Tibial nerve (tissue), 3 donors: Measurements from ENCODE around the gene PLCB4.

Source experiments
- POLR2A ChIP-seq, 2 donors: fragments of 450-650 bp; IDR thresholded peaks; one replicate each; pipeline ENCODE4 v1.6.1; 2017; ENCODE audit warnings: antibody characterized with exemption in 2 of 2, mild to moderate bottlenecking in 2 of 2, moderate library complexity in 2 of 2
- TF ChIP-seq, protein P1 (sequence below), 5 experiments: fragments of 200-600 bp in 3 of 5; fragments of 450-650 bp in 2 of 5; sonication (generic) in 3 of 5; IDR thresholded peaks; one replicate each; pipeline ENCODE4 v1.5.1; 2016 to 2019; ENCODE audit warnings: antibody characterized with exemption in 5 of 5, mild to moderate bottlenecking in 3 of 5, moderate library complexity in 2 of 5

DNA sequence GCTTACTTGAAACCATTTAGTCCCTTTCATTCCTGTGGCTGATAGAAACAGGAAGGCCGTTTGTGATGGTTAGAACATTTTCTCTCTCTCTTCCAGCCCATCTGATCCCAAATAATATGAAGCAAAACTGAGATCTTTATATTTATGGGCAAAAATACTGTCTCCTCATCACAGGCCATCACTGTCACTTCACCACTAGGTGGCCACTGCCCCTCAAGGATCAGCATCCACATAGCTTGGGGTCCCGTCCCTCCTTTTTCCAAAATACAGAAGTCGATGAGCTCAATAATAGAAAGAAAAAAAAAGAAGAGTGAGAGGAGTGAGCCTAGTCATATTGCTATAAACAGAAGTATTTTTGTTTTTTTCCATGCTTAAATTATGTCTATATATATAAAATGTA lies 399.1 kb downstream of the PLCB4 start:
- TF ChIP-seq, protein P1, sequence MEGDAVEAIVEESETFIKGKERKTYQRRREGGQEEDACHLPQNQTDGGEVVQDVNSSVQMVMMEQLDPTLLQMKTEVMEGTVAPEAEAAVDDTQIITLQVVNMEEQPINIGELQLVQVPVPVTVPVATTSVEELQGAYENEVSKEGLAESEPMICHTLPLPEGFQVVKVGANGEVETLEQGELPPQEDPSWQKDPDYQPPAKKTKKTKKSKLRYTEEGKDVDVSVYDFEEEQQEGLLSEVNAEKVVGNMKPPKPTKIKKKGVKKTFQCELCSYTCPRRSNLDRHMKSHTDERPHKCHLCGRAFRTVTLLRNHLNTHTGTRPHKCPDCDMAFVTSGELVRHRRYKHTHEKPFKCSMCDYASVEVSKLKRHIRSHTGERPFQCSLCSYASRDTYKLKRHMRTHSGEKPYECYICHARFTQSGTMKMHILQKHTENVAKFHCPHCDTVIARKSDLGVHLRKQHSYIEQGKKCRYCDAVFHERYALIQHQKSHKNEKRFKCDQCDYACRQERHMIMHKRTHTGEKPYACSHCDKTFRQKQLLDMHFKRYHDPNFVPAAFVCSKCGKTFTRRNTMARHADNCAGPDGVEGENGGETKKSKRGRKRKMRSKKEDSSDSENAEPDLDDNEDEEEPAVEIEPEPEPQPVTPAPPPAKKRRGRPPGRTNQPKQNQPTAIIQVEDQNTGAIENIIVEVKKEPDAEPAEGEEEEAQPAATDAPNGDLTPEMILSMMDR (IDR thresholded peaks at IDR 0.05) = peak; percentile 22 to 38 (median 27)
- no peak for TF ChIP-seq POLR2A (IDR thresholded peaks at IDR 0.05)
